ENCODE data around the gene GBP3. TPM values are rescaled to one million over a fixed set of nuclear protein-coding genes. Genes with fewer than 3 reads are reported as not detected.

Gene GBP3
- total RNA-seq, 2 donors from 2014 or later = 8.0 to 8.2 TPM

GRCh38 chr1:88998716-88999115 lies 23.9 kb downstream of the GBP3 start:
- no peaks in the 10 kb centered on the region for H3K36me3 ChIP-seq (replicated peaks in 1 of 2; ENCODE audit: insufficient read depth in 1 of 2, low read depth in 2 of 2)
- H3K4me3 ChIP-seq = no peak overlapping the region
- TF ChIP-seq CTCF (IDR thresholded peaks at IDR 0.05) (peak; percentile 38 to 80 (median 66)), POLR2A (IDR thresholded peaks at IDR 0.05) (no peak)
- intact Hi-C loops (cut with DNase I) = no loop called here
- 0 to 3% methylated on average over 2 of the region's 2 CpGs for WGBS, 2 donors
- H3K27me3 ChIP-seq = no peaks in the 10 kb centered on the region
- ATAC-seq = peak; percentile 94
- H3K9me3 ChIP-seq = no peaks in the 10 kb centered on the region
- no peak overlapping the region for H3K27ac ChIP-seq
- peak in 1 of 4 donors; percentile 32 for DNase-seq
- H3K4me1 ChIP-seq = no peaks in the 10 kb centered on the region

GRCh38 chr1:88990426-88990825 lies 32.2 kb downstream of the GBP3 start:
- no peak for DNase-seq
- no peak for ATAC-seq
- Histone ChIP-seq H3K4me3 (no peak overlapping the region), H3K27ac (peak overlapping the region in 3 of 4 donors; percentile 60 to 100 (median 98)), H3K9me3 (no peaks in the 10 kb centered on the region), H3K27me3 (no peaks in the 10 kb centered on the region), H3K4me1 (peaks cover 42% of the 10 kb centered on the region), H3K36me3 (replicated peaks in 1 of 2; ENCODE audit: insufficient read depth in 1 of 2, low read depth in 2 of 2) (no peaks in the 10 kb centered on the region)
- 50 to 66% methylated on average over 1 of the region's 1 CpG for WGBS, 2 donors
- intact Hi-C loops (cut with DNase I) = no loop called here
- TF ChIP-seq POLR2A (IDR thresholded peaks at IDR 0.05) (no peak), CTCF (IDR thresholded peaks at IDR 0.05) (no peak)

GRCh38 chr1:88985692-88986091 lies 37.0 kb downstream of the GBP3 start:
- ATAC-seq (no peak), DNase-seq (no peak)
- Histone ChIP-seq H3K9me3 (no peaks in the 10 kb centered on the region), H3K27me3 (no peaks in the 10 kb centered on the region), H3K4me1 (peaks cover 89% of the 10 kb centered on the region), H3K36me3 (replicated peaks in 1 of 2; ENCODE audit: insufficient read depth in 1 of 2, low read depth in 2 of 2) (no peaks in the 10 kb centered on the region), H3K27ac (peak overlapping the region; percentile 49 to 83 (median 74)), H3K4me3 (no peak overlapping the region)
- 73 to 78% methylated on average over 4 of the region's 4 CpGs for WGBS, 2 donors
- TF ChIP-seq CTCF (IDR thresholded peaks at IDR 0.05) = no peak
- intact Hi-C loops (cut with DNase I) = no loop called here

GRCh38 chr1:88985032-88985431 lies 37.6 kb downstream of the GBP3 start:
- Histone ChIP-seq H3K4me1 (peaks cover 87% of the 10 kb centered on the region), H3K36me3 (replicated peaks in 1 of 2; ENCODE audit: insufficient read depth in 1 of 2, low read depth in 2 of 2) (no peaks in the 10 kb centered on the region), H3K27me3 (no peaks in the 10 kb centered on the region), H3K9me3 (no peaks in the 10 kb centered on the region), H3K4me3 (no peak overlapping the region), H3K27ac (peak overlapping the region; percentile 49 to 83 (median 74))
- TF ChIP-seq POLR2A (IDR thresholded peaks at IDR 0.05) (peak in 1 of 3 donors; percentile 28), CTCF (IDR thresholded peaks at IDR 0.05) (no peak)
- DNase-seq (peak; percentile 57 to 80 (median 68)), ATAC-seq (peak; percentile 94)
- WGBS, 2 donors = 8 to 22% methylated on average over 1 of the region's 1 CpG
- intact Hi-C loops (cut with DNase I) = no loop called here

GRCh38 chr1:88984569-88984968 lies 38.1 kb downstream of the GBP3 start:
- H3K27ac ChIP-seq = peak overlapping the region; percentile 49 to 83 (median 64)
- no peaks in the 10 kb centered on the region for H3K9me3 ChIP-seq
- WGBS, 2 donors = 35 to 66% methylated on average over 1 of the region's 1 CpG
- no peaks in the 10 kb centered on the region for H3K36me3 ChIP-seq (replicated peaks in 1 of 2; ENCODE audit: insufficient read depth in 1 of 2, low read depth in 2 of 2)
- DNase-seq (no peak), ATAC-seq (no peak)
- no peak for TF ChIP-seq CTCF (IDR thresholded peaks at IDR 0.05)
- TF ChIP-seq POLR2A (IDR thresholded peaks at IDR 0.05) = no peak
- no peaks in the 10 kb centered on the region for H3K27me3 ChIP-seq
- H3K4me1 ChIP-seq = peaks cover 88% of the 10 kb centered on the region
- H3K4me3 ChIP-seq = no peak overlapping the region
- intact Hi-C loops (cut with DNase I) = no loop called here
